ENCODE data around the gene RGS7. TPM values are rescaled to one million over a fixed set of nuclear protein-coding genes. Genes with fewer than 3 reads are reported as not detected.

Gene RGS7
- total and polyA plus RNA-seq, 2 of the 8 experiments (the other 6 are each of a cell fraction or from before 2014, with no cell fraction given): 1.6 to 3.0 TPM

- TF ChIP-seq SIX5 (IDR thresholded peaks at IDR 0.05; ENCODE audit: low read depth, low read length): no peak
- no peak for TF ChIP-seq FOSL1 (IDR thresholded peaks at IDR 0.05; ENCODE audit: insufficient read depth, low read depth, low read length)
- no peak for TF ChIP-seq MAX (IDR thresholded peaks at IDR 0.05)
These were observed 391.4 kb downstream of the RGS7 start (continued) for GRCh38 chr1:240965581-240966091.
